ENCODE results near the gene CACNA1A.
"Not testable (repeated sequence)": the region's sequence is repeated elsewhere in the genome, so short reads cannot be mapped to it uniquely, and the experiment has no call there.

The CACNA1A gene

DNA sequence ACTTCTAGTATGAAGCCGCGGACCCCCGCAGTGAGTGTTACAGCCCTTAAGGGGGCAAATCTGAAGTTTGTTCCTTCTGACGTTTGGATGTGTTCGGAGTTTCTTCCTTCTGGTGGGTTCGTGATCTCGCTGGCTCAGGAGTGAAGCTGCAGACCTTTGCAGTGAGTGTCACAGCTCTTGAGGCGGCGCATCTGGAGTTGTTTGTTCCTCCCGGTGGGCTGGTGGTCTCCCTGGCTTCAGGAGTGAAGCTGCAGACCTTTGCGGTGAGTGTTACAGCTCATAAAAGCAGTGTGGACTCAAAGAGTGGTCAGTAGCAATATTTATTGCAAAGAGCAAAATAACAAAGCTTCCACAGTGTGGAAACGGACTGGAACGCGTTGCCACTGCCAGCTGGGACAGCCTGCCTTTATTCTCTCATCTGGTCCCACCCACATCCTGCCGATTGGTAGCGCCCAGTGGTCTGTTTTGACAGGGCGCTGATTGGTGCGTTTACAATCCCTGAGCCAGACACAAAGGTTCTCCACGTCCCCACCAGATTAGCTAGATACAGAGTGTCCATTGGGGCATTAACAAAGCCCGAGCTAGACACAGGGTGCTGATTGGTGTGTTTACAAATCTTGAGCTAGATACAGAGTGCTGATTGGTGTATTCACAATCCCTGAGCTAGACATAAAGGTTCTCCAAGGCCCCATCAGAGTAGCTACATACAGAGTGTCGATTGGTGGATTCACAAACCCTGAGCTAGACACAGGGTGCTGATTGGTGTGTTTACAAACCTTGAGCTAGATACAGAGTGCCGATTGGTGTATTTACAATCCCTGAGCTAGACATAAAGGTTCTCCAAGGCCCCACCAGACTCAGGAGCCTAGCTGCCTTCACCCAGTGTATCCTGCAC is 320.3 kb downstream of the CACNA1A start:
- not testable (repeated sequence) for DNase-seq

DNA sequence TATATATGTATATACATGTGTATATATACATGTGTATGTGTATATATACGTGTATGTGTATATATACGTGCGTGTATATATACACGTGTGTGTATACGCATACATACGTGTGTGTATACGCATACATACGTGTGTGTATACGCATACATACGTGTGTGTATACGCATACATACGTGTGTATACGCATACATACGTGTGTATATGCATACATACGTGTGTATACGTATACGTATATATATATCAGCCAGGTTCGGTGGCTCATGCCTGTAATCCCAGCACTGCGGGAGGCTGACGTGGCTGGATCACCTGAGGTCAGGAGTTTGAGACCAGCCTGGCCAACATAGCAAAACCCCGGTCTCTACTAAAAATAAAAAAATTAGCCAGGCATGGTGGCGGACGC is 321.4 kb downstream of the CACNA1A start:
- DNase-seq = not testable (repeated sequence)

DNA sequence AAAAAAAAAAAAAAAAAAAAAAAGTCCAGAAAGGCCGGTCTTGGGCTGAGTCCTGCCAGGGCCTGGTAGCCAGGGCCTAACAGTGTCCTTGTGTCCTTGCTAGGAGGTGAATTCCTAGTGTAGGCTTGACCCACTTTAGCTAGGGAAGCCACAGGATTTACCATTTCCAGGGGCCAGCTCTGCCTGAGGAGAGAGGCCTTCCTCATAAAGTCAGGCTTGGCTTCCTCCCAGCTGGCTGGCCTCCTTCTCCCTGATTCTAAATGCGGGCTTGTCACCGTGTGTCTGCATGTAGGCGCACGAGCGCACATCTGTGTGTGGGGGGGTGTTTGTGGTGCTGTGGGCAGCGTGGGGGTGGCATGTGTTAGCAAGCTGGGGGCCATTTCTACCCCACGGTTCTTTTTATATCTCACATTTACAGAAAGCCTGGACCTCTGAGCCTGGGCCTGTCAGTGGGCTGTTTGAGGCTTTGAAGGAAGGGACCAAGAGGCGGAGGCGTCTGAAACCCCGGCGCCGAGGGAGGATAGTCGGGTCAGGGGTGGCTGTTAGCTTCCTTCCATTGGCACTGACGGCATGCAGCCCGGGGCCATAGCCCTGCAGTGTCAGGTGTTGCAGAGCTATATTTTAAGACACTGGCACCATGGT is 324.4 kb downstream of the CACNA1A start:
- DNase-seq = no peak

DNA sequence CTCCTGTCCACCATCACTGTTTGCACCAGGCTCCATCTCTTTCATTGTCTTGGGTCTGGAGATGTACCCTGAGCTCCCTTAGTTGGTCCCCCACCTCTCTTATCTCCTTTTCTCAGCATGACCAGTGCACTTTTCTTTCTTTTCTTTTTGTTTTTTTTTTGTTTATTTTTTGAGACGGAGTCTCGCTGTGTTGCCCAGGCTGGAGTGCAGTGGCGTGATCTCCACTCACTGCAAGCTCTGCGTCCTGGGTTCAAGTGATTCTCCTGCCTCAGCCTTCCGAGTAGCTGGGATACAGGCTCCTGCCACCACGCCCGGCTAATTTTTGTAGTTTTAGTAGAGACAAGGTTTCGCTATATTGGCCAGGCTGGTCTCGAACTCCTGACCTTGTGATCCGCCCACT is 328.0 kb downstream of the CACNA1A start:
- DNase-seq = not testable (repeated sequence)

DNA sequence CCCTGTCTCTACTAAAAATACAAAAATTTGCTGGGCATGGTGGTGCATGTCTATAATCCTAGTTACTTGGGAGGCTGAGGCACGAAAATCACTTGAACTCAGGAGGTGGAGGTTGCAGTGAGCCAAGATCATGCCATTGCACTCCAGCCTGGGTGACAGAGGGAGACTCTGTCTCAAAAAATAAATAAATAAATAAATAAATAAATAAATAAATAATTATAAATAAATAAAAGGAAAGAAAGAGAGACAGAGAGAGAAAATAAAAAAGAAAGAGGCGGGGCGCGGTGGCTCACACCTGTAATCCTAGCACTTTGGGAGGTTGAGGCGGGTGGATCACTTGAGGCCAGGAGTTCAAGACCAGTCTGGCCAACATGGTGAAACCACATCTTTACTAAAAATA is 328.7 kb downstream of the CACNA1A start:
- not testable (repeated sequence) for DNase-seq

DNA sequence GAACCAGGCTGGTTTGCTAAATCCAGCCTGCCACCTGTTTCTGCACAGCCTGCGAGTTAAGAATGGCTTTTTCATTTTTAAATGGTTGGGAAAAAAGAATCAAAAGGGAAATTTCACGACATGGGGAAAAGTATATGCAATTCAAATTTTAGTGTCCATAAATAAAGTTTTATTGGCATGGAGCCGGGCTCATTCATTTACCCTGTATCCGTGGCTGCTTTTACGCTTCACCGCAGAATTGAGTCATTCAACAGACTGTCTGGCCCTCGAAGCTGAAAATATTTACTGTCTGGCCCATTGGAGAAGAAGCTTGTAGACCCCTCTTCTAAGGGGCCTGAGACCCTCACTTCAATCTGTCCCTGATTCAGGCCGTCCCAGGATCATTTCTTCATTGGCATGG is 329.9 kb downstream of the CACNA1A start:
- DNase-seq = no peak

DNA sequence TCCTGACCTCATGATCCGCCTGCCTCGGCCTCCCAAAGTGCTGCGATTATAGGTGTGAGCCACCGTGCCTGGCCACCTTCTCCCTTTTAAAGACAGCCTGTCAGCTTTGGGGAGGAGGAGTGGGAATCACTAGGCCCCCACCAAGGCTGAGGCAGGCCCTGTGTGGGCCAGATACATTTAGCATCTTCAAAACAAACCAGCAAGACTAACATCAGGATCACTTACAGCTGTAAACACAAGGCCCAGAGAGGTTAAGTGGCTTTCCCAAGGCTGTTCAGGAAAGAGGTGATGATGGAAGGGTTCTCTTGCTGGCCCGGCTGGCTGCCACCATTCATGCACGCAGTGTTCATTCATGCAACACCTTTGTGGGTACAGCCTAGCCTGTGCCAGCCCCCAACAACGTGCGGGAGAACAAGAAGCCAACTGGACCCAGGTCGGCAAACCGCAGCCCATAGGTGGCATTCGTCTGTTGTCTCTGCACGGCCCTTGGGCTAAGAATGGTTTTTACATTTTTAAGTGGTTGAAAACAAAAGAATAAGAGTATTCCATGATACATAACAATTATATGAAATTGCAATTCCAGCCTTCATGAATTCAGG is 333.0 kb downstream of the CACNA1A start:
- no peak for DNase-seq

DNA sequence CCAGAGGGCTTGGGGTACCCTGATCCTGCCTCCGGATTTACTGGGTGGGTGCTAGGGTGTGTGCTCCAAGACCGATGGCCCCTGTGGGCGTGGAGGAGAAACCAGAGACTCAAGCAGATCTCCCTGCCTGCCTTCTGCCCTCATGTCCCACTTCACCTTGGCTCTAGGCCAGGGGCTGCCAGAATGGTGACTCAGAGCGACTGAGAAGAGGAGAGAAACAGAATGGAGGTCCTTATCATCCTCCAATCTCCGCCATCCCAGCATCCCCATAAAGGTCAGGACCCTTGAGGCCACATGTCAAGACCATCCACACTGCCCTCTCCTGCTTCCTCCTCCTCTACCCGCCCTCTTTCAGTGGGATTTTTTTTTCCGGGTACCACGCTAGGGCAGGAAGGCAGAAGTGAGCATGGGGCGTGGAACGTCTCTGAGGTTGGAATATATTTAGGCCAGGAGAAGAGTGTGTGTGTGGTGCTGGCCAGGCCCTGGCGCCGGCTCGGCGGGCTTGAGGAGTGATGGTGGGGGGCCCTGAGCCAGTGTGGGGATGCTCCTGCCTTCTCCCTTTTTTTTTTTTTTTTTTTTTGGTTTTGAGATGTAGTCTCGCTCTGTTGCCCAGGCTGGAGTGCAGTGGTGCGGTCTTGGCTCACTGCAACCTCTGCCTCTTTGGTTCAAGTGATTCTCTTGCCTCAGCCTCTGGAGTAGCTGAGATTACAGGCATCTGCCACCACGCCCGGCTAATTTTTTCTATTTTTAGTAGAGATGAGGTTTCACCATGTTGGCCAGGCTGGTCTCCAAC is 333.7 kb downstream of the CACNA1A start:
- DNase-seq = peak; percentile 87

DNA sequence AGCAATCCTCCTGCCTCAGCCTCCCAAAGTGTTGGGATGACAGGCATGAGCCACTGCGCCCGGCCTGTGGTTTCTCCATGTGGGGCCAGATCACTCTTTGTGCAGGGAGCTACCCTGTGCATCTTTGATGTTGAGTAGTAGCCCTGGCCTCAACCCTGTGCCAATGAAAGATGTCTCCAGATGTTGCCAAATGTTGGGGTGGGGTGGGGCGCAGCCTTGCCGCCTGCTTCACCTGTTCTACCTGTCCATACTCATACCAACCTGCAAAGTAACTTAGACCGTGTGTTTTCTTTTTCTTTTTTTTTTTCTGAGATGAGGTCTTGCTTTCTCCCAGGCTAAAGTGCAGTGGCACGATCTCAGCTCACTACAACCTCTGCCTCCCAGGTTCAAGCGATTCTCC is 335.1 kb downstream of the CACNA1A start:
- no peak for DNase-seq

DNA sequence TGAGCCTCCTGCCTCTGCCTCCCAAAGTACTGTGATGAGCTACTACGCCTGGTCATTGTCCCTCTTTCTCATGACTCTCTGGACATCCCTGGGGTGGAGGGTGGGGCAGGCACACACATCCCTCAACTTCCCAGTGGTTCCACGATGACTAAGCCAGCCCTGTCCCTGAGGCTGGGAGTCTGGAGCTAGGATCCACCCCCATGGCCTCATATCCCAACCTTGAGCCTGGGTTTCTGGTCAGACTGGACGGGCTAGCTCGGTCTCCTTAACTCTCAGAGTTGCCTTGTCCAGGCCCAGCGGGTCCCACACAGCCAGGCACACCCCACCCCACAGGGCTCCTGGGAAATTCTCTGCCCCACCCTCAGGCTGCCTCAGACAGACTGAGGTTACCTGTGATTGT is 336.5 kb downstream of the CACNA1A start:
- no peak for DNase-seq

DNA sequence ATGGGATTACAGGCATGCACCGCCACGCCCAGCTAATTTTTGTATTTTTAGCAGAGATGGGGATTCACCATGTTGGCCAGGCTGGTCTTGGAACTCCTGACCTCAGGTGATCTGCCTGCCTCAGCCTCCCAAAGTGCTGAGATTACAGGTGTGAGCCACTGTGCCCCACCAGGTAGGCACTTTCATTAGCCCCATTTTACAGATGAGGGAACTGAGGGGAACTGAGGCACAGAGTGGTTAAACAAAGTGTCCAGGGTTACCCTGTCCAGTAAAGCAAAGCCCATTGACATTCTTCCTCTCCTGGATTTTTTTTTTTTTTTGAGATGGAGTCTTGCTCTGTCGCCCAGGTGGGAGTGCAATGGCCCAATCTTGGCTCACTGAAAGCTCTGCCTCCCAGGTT is 340.1 kb downstream of the CACNA1A start:
- DNase-seq = not testable (repeated sequence)

DNA sequence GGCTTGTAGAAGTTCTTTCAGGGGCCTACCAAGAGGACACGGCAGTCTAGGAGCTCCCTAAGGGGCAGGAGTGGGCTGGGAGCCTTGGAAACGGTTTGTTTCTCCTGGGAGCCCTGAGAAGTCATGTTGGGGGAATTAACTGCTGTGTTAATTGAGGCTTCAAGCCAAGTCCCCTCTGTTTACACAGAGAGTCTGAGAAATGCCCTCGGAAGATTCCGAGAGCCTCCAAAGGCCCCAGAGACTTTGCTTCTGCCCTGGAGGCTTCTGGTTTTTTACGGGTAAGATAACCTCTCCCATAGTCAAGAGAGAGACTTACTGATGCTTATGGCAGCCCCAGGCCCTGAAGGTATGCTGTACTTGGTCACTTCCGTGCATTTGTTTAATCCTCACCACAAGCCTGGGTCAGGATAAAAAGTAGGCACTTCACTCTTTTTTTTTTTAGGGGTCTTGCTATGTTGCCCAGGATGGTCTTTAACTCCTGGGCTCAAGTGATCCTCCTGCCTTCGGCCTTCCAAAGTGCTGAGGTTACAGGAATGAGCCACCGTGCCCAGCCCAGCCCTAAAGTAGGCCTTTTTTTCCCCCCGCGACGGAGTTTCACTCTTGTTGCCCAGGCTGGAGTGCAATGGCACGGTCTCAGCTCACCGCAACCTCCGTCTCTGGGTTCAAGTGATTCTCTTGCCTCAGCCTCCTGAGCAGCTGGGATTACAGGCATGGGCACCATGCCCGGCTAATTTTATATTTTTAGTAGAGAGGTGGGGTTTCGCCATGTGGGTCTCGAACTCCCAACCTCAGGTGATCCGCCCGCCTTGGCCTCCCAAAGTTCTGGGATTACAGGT is 340.9 kb downstream of the CACNA1A start:
- no peak for DNase-seq

DNA sequence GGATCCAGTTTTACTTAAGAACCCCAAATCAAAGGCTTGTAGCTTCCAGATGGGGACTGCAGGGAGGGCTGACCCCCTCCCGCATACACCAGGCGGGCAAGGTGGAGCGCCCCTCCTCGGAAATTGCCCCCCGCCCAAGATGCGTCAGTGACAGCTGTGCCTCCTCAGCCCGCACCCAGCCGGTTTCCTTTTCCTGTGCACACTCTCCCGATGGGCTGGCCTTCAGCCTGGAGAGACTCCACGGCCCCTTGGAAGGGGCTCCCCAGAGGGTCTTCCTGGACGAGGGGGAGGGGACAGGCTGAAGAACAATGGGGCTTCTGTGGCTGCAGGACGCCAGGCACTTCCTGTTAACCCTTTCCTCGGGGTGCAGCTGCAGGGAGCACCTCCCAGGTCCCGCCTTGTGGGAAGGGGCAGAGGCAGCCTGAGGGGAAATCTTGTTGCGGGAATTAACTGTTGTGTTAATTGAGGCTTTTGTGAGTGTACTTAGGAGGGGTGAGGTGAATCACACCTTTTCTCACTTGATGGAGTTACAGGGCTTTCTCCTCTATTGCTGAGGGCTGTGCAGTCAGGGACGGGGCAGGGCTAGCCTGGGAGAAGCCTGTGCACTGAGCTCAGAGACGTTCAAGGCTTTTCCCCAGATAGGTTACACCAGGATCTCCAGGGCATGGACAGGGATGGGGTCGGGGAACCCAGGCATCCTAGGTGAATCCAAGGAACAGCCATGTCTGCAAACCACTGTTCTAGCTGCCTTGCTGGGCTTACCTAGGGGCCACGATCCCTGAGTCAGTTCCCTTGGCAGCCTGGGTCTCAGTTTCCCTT is 341.7 kb downstream of the CACNA1A start:
- DNase-seq = peak; percentile 54

DNA sequence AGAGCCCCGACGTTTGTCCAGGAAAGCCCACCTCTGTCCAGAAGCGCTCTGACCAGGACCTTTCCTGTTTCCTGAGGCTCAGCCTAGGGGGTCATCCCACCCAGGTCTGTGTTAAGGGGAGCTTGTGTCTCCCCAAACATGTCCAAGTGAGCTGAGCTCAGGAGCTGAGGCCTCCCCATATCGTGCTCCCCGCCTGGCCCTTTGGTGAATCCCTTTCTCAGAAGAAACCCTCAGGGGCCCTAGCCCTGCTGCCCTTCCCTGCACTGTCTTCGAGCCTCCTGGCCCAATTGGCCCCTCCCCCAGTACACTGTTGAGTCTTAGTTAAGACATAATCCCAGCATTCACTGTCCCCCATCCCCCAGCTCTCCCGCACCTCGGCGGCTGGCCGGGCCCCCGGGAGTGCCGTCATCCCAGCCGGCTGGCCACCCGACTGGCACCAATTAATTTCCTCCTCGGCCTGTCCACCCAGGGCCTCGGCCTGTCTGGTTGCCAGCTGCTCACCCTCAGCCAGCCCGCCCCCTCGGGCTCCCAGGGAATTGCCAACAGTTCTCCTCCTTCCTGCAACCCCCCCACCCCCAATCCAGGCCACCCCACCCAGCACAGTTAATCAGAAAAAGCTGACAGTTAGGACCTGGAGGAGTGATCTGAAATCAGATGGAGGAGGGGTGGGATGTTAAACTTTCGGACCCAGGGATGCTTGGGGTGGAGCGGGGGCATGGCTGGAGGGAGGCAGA is 342.5 kb downstream of the CACNA1A start:
- DNase-seq = peak; percentile 67

DNA sequence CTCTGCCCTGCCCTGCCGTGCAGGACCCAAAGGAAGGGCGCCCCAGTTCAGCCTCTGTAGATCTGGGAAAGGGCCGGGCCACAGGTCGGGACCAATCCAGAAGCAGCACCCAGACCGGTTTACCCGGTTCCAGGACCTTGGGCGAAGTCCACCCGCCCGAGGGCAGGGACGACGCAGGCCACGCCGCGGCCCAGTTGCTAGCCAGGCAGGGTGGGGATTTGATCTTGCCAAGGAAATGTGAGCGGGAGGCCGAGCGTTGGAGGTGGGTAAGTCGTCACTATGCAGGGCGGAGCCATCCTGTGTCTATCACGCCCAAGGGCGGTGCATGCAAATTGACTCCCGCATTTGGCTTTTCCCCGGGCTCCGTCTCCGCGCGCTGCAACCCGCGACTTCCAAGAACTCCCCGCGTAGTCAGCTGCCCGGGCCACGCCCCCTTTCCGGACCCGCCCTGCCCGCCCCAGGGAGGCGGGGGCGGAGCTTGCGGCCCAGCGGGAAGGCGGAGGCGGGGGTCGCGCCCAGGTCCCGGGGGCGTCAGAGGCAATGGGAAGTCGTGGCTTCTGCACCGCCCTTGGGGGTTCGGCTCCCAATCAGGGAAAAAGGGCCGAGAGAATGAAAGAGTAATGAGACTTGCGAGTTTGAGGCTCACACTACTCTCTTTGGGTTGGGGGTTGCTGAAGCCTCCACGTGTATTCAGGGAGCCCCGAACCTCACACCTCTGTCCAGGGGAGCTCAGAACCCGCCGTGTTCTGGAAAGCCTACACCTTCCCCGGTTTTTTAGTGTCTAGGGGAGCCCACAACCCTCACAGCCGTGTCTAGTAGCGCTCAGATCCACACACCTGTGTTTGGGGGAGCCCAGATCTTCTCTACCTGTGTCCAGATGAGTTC is 343.3 kb downstream of the CACNA1A start:
- peak; percentile 93 for DNase-seq

DNA sequence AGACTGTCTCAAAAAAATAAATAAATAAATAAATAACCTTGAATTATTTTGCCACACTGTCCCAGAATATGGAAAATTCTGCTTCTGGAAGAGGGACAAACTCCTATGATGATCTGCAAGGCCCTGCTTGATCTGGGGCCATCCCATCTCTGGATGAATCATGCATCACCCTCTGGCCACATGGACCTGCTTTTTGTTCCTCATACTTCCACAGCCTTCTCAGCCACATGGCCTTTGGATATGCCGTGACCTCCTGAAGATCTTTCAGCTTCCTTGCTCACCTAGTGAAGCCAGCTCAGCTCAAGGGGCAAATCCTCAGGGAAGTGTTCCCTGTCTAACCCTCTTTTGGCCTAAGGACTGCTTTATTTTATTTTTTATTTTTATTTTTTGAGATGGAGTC is 345.7 kb downstream of the CACNA1A start:
- no peak for DNase-seq

DNA sequence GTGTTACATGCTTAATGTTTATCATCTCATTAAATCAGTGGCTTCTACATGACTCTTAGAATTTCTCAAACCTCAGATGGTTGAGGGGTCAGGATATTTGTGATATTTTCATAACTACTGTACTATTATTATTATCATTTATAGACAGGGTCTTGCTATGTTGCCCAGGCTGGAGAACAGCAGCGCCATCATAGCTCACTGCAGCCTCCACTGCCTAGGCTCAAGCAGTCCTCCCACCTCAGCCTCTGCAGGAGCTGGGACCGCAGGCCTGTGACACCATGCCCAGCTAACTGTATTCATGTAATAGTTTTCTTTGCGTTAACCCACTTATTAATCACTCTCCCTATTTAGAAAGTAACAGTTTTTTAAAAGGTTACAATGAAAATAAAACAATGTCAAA is 346.6 kb downstream of the CACNA1A start:
- DNase-seq = no peak
